Measurements from ENCODE around the gene FOXK2.
"Not testable (repeated sequence)": the region's sequence is repeated elsewhere in the genome, so short reads cannot be mapped to it uniquely, and the experiment has no call there.

The FOXK2 gene

GRCh38 chr17:82563745-82564144, 44.2 kb downstream of the FOXK2 start:
- not testable (repeated sequence) for FAIRE-seq; DNase-seq (ENCODE audit: low spot score)

- FAIRE-seq = no peak
- no peak for DNase-seq (ENCODE audit: low spot score)
Measured at GRCh38 chr17:82564241-82564640, 44.7 kb downstream of the FOXK2 start.

- FAIRE-seq = no peak
- no peak for DNase-seq (ENCODE audit: low spot score)
Measured at GRCh38 chr17:82565551-82565950, 46.0 kb downstream of the FOXK2 start.

- no peak for DNase-seq (ENCODE audit: low spot score)
- no peak for FAIRE-seq
Measured at GRCh38 chr17:82566129-82566960, 46.8 kb downstream of the FOXK2 start.

- DNase-seq (ENCODE audit: low spot score) (no peak), FAIRE-seq (no peak)
Measured at GRCh38 chr17:82567286-82567685, 47.8 kb downstream of the FOXK2 start.

- no peak for DNase-seq (ENCODE audit: low spot score)
- FAIRE-seq = no peak
Measured at GRCh38 chr17:82568997-82569393, 49.5 kb downstream of the FOXK2 start.

GRCh38 chr17:82569621-82570020, 50.1 kb downstream of the FOXK2 start:
- DNase-seq (ENCODE audit: low spot score) = no peak
- FAIRE-seq = no peak

- FAIRE-seq = no peak
Measured at GRCh38 chr17:82570277-82570676, 50.7 kb downstream of the FOXK2 start.

GRCh38 chr17:82571855-82572254, 52.3 kb downstream of the FOXK2 start:
- FAIRE-seq = no peak
- DNase-seq (ENCODE audit: low spot score) = no peak

More at GRCh38 chr17:82570277-82570676, 50.7 kb downstream of the FOXK2 start:
- DNase-seq (ENCODE audit: low spot score) = no peak

- FAIRE-seq = no peak
- DNase-seq (ENCODE audit: low spot score) = no peak
Measured at GRCh38 chr17:82574041-82574440, 54.5 kb downstream of the FOXK2 start.

GRCh38 chr17:82575581-82576221, 56.2 kb downstream of the FOXK2 start:
- FAIRE-seq; DNase-seq (ENCODE audit: low spot score): not testable (repeated sequence)

- FAIRE-seq (no peak), DNase-seq (ENCODE audit: low spot score) (no peak)
Measured at GRCh38 chr17:82577300-82577699, 57.8 kb downstream of the FOXK2 start.

GRCh38 chr17:82579969-82580368, 60.4 kb downstream of the FOXK2 start:
- peak; percentile 27 for FAIRE-seq
- DNase-seq (ENCODE audit: low spot score) = not testable (repeated sequence)

- DNase-seq (ENCODE audit: low spot score) (no peak), FAIRE-seq (no peak)
Measured at GRCh38 chr17:82582213-82582612, 62.7 kb downstream of the FOXK2 start.

GRCh38 chr17:82582709-82583108, 63.2 kb downstream of the FOXK2 start:
- FAIRE-seq (no peak), DNase-seq (ENCODE audit: low spot score) (no peak)

GRCh38 chr17:82583720-82584234, 64.2 kb downstream of the FOXK2 start:
- FAIRE-seq (no peak), DNase-seq (ENCODE audit: low spot score) (no peak)

GRCh38 chr17:82585935-82586575, 66.5 kb downstream of the FOXK2 start:
- FAIRE-seq = peak; percentile 100
- not testable (repeated sequence) for DNase-seq (ENCODE audit: low spot score)

GRCh38 chr17:82586576-82587233, 67.2 kb downstream of the FOXK2 start:
- DNase-seq (ENCODE audit: low spot score) (no peak), FAIRE-seq (no peak)

- DNase-seq (ENCODE audit: low spot score) = no peak
- no peak for FAIRE-seq
Measured at GRCh38 chr17:82587234-82588086, 67.9 kb downstream of the FOXK2 start.
